ENCODE measurements around the gene HIP1R.

The HIP1R gene

DNA sequence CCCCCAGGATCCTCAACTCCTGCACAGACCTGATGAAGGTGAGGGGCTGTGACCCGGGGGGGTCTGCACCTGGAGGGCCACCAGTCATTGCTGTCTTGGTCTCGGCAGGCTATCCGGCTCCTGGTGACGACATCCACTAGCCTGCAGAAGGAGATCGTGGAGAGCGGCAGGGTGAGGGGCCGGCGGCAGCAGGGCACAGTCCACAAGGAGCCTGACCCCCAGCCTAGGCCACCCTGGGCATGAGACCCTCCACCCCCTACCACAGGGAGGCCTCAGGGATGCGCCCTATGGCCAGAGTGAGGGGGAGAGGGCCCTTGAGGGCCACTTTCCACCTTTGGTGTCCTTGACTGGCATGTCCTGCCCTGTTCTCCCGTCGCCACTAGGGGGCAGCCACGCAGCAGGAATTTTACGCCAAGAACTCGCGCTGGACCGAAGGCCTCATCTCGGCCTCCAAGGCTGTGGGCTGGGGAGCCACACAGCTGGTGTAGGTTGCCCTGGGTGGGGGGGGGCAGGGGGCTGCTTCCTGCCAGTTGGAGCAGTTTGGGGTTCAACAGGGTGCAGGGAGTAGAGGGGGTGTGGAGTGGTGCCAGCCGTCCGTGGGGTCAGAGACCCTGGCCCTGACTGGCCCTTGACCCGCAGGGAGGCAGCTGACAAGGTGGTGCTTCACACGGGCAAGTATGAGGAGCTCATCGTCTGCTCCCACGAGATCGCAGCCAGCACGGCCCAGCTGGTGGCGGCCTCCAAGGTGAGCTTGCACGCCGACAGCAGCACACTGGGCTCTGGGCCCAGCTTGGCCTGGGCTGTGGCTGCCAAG, 25.0 kb downstream of the HIP1R start (continued):
- TF ChIP-seq, protein P1, sequence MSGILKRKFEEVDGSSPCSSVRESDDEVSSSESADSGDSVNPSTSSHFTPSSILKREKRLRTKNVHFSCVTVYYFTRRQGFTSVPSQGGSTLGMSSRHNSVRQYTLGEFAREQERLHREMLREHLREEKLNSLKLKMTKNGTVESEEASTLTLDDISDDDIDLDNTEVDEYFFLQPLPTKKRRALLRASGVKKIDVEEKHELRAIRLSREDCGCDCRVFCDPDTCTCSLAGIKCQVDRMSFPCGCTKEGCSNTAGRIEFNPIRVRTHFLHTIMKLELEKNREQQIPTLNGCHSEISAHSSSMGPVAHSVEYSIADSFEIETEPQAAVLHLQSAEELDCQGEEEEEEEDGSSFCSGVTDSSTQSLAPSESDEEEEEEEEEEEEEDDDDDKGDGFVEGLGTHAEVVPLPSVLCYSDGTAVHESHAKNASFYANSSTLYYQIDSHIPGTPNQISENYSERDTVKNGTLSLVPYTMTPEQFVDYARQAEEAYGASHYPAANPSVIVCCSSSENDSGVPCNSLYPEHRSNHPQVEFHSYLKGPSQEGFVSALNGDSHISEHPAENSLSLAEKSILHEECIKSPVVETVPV (CRISPR knock-in tag; IDR thresholded peaks at IDR 0.05) = no peak
- TF ChIP-seq, protein P2, sequence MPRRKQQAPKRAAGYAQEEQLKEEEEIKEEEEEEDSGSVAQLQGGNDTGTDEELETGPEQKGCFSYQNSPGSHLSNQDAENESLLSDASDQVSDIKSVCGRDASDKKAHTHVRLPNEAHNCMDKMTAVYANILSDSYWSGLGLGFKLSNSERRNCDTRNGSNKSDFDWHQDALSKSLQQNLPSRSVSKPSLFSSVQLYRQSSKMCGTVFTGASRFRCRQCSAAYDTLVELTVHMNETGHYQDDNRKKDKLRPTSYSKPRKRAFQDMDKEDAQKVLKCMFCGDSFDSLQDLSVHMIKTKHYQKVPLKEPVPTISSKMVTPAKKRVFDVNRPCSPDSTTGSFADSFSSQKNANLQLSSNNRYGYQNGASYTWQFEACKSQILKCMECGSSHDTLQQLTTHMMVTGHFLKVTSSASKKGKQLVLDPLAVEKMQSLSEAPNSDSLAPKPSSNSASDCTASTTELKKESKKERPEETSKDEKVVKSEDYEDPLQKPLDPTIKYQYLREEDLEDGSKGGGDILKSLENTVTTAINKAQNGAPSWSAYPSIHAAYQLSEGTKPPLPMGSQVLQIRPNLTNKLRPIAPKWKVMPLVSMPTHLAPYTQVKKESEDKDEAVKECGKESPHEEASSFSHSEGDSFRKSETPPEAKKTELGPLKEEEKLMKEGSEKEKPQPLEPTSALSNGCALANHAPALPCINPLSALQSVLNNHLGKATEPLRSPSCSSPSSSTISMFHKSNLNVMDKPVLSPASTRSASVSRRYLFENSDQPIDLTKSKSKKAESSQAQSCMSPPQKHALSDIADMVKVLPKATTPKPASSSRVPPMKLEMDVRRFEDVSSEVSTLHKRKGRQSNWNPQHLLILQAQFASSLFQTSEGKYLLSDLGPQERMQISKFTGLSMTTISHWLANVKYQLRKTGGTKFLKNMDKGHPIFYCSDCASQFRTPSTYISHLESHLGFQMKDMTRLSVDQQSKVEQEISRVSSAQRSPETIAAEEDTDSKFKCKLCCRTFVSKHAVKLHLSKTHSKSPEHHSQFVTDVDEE (CRISPR knock-in tag; IDR thresholded peaks at IDR 0.05) = no peak

DNA sequence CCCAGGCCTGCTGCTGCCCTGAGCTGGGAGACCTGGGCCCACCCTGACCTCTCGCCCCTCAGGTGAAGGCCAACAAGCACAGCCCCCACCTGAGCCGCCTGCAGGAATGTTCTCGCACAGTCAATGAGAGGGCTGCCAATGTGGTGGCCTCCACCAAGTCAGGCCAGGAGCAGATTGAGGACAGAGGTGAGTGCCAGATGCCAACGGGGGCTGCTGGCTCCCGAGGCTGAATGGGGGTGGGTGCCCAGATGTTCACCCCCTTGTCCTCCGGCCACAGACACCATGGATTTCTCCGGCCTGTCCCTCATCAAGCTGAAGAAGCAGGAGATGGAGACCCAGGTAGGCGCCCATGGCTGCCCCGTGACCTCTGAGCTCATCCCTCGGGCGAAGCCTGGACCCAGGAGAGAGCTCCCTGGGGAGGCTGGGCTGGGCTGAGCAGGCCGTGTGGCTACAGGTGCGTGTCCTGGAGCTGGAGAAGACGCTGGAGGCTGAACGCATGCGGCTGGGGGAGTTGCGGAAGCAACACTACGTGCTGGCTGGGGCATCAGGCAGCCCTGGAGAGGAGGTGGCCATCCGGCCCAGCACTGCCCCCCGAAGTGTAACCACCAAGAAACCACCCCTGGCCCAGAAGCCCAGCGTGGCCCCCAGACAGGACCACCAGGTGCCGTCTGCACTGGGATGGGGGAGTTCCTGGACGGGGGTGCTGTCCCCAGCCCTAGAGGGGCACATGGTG, 25.8 kb downstream of the HIP1R start:
- TF ChIP-seq ZNF8 (CRISPR knock-in tag; IDR thresholded peaks at IDR 0.05) (no peak), CSDC2 (CRISPR knock-in tag; IDR thresholded peaks at IDR 0.05) (no peak), ZNF565 (CRISPR knock-in tag; conservative IDR thresholded peaks at IDR 0.05; ENCODE audit: low read depth) (no peak), ZNF70 (CRISPR knock-in tag; IDR thresholded peaks at IDR 0.05) (no peak), BACH2 (CRISPR knock-in tag; IDR thresholded peaks at IDR 0.05; ENCODE audit: borderline replicate concordance) (no peak), SNAI2 (CRISPR knock-in tag; IDR thresholded peaks at IDR 0.05) (no peak), ZFP3 (CRISPR knock-in tag; IDR thresholded peaks at IDR 0.05) (no peak), ESRRG (CRISPR knock-in tag; IDR thresholded peaks at IDR 0.05) (no peak), GLIS3 (CRISPR knock-in tag; IDR thresholded peaks at IDR 0.05) (no peak)
- TF ChIP-seq, protein P3, sequence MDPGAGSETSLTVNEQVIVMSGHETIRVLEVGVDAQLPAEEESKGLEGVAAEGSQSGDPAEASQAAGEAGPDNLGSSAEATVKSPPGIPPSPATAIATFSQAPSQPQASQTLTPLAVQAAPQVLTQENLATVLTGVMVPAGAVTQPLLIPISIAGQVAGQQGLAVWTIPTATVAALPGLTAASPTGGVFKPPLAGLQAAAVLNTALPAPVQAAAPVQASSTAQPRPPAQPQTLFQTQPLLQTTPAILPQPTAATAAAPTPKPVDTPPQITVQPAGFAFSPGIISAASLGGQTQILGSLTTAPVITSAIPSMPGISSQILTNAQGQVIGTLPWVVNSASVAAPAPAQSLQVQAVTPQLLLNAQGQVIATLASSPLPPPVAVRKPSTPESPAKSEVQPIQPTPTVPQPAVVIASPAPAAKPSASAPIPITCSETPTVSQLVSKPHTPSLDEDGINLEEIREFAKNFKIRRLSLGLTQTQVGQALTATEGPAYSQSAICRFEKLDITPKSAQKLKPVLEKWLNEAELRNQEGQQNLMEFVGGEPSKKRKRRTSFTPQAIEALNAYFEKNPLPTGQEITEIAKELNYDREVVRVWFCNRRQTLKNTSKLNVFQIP (CRISPR knock-in tag; IDR thresholded peaks at IDR 0.05; ENCODE audit: borderline replicate concordance, low read depth) = no peak
- TF ChIP-seq, protein P4, sequence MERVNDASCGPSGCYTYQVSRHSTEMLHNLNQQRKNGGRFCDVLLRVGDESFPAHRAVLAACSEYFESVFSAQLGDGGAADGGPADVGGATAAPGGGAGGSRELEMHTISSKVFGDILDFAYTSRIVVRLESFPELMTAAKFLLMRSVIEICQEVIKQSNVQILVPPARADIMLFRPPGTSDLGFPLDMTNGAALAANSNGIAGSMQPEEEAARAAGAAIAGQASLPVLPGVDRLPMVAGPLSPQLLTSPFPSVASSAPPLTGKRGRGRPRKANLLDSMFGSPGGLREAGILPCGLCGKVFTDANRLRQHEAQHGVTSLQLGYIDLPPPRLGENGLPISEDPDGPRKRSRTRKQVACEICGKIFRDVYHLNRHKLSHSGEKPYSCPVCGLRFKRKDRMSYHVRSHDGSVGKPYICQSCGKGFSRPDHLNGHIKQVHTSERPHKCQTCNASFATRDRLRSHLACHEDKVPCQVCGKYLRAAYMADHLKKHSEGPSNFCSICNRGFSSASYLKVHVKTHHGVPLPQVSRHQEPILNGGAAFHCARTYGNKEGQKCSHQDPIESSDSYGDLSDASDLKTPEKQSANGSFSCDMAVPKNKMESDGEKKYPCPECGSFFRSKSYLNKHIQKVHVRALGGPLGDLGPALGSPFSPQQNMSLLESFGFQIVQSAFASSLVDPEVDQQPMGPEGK (CRISPR knock-in tag; IDR thresholded peaks at IDR 0.05; ENCODE audit: borderline replicate concordance) = no peak
- ATAC-seq = no peak

DNA sequence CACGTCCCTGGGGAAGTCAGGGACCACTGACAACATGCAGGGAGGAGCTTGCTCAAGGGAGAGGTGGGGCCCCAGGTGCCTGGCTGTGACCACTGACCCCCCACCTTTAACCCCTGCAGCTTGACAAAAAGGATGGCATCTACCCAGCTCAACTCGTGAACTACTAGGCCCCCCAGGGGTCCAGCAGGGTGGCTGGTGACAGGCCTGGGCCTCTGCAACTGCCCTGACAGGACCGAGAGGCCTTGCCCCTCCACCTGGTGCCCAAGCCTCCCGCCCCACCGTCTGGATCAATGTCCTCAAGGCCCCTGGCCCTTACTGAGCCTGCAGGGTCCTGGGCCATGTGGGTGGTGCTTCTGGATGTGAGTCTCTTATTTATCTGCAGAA, 26.3 kb downstream of the HIP1R start:
- TF ChIP-seq ZNF565 (CRISPR knock-in tag; conservative IDR thresholded peaks at IDR 0.05; ENCODE audit: low read depth) = no peak
- TF ChIP-seq, protein P5, sequence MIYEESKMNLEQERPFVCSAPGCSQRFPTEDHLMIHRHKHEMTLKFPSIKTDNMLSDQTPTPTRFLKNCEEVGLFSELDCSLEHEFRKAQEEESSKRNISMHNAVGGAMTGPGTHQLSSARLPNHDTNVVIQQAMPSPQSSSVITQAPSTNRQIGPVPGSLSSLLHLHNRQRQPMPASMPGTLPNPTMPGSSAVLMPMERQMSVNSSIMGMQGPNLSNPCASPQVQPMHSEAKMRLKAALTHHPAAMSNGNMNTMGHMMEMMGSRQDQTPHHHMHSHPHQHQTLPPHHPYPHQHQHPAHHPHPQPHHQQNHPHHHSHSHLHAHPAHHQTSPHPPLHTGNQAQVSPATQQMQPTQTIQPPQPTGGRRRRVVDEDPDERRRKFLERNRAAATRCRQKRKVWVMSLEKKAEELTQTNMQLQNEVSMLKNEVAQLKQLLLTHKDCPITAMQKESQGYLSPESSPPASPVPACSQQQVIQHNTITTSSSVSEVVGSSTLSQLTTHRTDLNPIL (CRISPR knock-in tag; IDR thresholded peaks at IDR 0.05; ENCODE audit: low read depth) = no peak
- TF ChIP-seq OSR1 (CRISPR knock-in tag; IDR thresholded peaks at IDR 0.05) = no peak
- no peak for TF ChIP-seq ZNF70 (CRISPR knock-in tag; IDR thresholded peaks at IDR 0.05)
- ATAC-seq = no peak

DNA sequence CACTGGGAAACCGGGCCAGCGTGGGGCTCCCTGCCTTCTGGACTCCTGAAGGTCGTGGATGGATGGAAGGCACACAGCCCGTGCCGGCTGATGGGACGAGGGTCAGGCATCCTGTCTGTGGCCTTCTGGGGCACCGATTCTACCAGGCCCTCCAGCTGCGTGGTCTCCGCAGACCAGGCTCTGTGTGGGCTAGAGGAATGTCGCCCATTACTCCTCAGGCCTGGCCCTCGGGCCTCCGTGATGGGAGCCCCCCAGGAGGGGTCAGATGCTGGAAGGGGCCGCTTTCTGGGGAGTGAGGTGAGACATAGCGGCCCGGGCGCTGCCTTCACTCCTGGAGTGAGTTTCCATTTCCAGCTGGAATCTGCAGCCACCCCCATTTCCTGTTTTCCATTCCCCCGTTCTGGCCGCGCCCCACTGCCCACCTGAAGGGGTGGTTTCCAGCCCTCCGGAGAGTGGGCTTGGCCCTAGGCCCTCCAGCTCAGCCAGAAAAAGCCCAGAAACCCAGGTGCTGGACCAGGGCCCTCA, 26.9 kb downstream of the HIP1R start:
- no peak for TF ChIP-seq ZNF70 (CRISPR knock-in tag; IDR thresholded peaks at IDR 0.05)
- TF ChIP-seq, protein P2 (CRISPR knock-in tag; IDR thresholded peaks at IDR 0.05) = no peak
- no peak for TF ChIP-seq BACH2 (CRISPR knock-in tag; IDR thresholded peaks at IDR 0.05; ENCODE audit: borderline replicate concordance)
- TF ChIP-seq ZFP30 (CRISPR knock-in tag; IDR thresholded peaks at IDR 0.05) = no peak
- TF ChIP-seq ZC3H10 (CRISPR knock-in tag; IDR thresholded peaks at IDR 0.05) = no peak
- TF ChIP-seq TOX (CRISPR knock-in tag; IDR thresholded peaks at IDR 0.05; ENCODE audit: borderline replicate concordance) = no peak
- TF ChIP-seq ZFP3 (CRISPR knock-in tag; IDR thresholded peaks at IDR 0.05) = no peak
- no peak for TF ChIP-seq ESRRG (CRISPR knock-in tag; IDR thresholded peaks at IDR 0.05)
- TF ChIP-seq ZNF8 (CRISPR knock-in tag; IDR thresholded peaks at IDR 0.05) = no peak
- ATAC-seq = no peak
